ENCODE measurements around the gene UBE2C.

DNA sequence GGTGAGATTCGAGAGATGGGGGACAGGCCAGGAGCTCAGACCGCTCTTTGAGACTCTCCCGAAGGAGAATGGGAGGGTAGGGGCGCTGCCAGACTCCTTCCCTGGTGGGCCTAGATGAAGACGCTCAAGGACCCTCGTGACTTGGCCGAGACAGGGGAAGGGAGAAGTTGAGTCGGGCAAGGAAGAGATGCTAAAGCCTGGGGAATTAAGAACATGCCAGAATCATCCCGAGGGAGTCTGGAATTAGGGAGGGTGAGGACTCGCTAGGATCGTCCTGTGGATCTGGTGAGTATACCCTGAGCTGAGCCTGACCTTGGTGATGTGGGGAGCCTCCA, 529 bp downstream of the UBE2C start:
- TF ChIP-seq, protein P1, sequence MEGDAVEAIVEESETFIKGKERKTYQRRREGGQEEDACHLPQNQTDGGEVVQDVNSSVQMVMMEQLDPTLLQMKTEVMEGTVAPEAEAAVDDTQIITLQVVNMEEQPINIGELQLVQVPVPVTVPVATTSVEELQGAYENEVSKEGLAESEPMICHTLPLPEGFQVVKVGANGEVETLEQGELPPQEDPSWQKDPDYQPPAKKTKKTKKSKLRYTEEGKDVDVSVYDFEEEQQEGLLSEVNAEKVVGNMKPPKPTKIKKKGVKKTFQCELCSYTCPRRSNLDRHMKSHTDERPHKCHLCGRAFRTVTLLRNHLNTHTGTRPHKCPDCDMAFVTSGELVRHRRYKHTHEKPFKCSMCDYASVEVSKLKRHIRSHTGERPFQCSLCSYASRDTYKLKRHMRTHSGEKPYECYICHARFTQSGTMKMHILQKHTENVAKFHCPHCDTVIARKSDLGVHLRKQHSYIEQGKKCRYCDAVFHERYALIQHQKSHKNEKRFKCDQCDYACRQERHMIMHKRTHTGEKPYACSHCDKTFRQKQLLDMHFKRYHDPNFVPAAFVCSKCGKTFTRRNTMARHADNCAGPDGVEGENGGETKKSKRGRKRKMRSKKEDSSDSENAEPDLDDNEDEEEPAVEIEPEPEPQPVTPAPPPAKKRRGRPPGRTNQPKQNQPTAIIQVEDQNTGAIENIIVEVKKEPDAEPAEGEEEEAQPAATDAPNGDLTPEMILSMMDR (IDR thresholded peaks at IDR 0.05; ENCODE audit: insufficient read depth, low read length, poor library complexity, severe bottlenecking), result no peak
- no peak for TF ChIP-seq EZH2phosphoT487 (conservative IDR thresholded peaks at IDR 0.05; ENCODE audit: low read length)
